ENCODE results near the gene MXRA7.

MXRA7 gene

DNA sequence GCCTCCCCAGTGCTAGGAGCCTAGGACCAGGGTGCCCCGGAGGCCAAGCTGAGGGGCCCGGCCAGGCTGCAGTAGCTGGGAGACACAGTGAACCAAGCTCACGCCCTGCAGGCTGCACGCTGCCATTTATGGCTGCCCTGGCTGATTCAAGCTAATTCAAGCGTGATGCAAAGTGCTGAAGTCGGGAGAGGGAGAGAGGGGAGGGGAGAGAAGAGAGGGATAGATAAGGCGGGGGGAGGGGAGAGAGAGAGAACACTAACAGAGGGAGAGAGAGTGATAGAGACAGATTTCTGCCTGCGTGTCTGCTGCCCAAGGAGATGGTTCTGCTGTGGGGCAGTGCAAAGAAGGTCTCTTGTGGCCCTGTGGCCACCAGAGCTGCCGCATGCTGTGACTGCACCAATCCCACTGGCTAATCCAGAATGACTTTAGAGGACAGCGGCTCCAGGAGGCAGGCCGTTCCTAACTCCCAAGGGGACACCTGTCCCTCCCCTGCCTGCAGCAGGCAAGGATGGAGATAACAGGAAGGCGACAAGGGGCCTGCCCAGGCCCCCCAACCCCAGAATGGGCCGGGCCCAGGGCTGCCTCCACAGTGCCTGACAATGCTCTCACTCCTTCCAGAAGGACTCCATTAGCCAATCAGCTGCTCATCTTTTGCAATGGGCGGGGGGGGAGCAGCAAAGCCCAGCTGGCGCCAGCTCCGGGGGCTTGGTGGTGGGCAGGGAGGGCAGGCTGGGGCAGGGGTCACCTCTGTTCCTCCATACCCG lies 12.9 kb downstream of the MXRA7 start:
- in situ Hi-C loops (cut with MboI; ENCODE audit: low sequenced_read_pairs), result no loop called here

DNA sequence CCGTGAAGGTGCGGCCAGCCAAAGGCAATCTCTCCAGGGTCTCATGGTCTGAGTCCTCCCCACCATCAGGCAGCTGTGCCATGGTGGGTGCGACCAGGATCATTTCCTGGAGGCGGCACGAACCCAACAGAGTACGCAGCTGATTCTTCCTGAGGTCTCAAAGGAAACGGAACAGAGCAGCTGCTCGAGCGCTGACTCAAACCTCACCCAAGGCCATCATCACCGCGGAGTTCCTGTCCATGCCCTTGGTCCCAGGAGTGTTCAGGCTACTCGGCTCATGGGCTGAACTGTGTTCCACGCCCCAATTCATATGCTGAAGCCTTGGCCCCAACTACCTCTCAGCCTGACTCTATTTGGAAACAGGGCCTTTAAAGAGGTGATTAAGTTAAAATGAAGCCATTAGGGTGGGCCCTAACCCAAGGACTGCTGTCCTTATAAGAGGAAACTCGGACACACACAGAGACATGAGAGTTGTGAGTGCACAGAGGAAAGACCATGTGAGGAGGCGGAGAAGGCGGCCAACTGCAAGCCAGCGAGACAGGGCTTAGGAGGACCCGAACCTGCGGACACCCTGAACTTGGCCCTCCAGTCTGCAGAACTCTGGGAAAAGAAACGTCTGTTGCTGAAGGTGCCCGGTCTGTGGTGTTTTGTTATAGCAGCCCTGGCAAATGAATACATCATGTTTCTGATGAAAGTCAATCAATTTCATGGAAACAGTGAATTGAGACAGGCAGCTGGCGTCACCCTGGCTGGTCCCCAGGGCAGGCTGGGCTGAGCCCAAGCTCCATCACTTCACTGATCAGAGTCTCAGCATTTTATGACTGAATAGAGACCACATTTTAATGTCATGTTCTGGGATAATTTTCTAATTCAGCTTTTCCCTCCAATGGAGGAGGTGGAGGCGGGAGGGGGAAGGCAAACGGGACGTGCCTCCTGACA lies 13.7 kb downstream of the MXRA7 start:
- in situ Hi-C loops (cut with MboI; ENCODE audit: low sequenced_read_pairs), result no loop called here

DNA sequence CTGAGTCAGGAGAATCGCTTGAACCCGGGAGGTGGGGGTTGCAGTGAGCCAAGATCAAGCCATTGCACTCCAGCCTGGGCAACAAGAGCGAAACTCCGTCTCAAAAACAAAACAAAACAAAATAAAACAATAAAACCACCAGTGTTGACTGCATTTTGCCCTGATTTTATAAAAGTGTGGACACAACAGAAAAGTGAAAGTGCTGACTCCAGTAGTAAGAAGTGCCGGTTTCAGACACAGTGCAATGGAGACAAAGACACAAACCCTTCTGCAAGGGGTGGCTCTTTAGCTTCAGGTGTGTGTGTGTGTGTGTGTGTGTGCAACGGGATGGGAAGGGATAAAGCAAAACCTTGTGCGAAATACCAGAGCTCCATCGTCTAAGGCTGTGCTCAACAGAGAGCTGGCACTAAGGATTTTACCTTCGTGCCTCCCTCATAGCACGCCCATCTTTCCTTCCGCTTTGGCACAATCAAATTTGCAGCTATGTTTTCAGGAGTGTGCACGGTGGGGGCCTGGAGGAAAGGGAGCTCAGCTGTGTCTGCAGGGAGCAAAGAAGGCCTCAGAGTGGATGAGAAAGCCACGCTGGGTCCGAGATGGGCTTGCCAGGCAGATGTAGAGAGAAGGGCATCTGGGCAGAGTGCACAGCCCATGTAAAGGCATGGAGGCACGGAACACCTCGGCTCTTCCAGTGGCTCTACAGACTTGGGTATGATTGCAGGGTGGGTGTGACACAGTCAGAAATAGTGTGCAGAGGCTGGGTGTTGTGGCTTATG lies 15.5 kb downstream of the MXRA7 start:
- in situ Hi-C loops (cut with MboI; ENCODE audit: low sequenced_read_pairs), result no loop called here

DNA sequence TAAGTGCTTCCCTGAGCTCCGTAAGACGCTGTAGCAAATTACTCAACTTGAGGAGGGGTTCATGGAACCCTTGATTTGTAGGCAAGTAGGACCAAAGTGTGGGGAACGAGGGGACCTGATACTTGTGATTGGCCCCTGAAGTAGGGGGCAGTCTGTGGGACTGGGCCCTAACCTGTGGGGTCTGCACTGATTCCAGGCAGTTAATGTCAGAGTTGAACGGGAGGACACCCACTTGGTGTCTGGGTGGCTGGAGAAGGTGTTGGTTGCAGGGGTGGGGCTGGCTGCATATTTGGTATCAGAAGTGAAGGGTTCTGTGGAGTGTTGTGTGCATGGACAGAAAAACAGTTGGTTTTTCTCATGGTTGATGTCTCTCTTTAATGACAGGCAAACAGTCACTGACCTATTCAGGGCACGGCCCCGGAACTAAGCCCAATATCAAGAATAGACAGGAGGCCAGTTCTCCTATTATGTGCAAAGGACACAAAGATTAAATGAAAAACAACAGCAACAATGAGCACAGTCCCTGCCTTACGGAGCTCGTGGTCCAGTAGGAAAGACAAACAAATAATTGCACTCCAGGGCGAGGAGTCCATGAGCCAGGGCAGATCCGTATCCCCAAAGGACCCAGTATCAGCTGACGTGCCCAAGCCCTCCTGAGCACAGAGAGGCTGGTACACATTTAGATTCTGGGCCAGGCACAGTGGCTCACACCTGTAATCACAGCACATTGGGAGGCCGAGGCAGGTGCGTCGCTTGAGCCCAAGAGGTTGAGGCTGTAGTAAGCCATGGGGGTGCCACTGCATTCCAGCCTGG lies 19.2 kb downstream of the MXRA7 start:
- in situ Hi-C loops (cut with MboI; ENCODE audit: low sequenced_read_pairs), result no loop called here

DNA sequence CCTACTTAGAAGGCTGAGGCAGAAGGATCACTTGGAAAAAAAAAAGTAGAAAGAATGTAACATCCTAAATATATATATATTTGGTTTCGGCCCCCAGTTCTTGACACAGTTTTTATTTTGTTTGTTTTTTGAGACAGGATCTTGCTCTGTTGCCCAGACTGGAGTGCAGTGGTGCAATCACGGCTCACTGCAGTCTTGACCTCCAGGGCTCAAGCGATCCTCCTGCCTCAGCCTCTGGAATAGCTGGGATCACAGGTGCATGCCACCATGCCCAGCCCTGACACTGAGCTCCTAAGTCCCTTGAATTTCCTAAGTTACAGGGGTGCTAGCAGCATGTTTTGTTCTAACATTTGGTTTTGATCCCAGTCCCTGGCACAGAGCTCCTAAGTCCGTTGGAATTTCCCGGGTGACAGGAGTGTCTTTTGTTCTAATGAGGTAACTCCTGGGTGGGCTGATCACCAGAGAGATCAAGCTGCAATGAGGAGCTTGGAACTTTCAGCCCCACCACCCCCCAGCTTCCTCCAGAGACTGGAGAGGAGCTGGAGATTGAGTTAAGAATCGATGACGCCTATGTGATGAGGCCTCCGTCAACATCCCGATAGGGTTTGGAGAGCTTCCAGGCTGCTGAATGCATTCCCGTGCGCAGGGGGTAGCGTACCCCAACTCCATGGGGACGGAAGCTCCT lies 20.0 kb downstream of the MXRA7 start:
- in situ Hi-C loops (cut with MboI; ENCODE audit: low sequenced_read_pairs), result no loop called here

DNA sequence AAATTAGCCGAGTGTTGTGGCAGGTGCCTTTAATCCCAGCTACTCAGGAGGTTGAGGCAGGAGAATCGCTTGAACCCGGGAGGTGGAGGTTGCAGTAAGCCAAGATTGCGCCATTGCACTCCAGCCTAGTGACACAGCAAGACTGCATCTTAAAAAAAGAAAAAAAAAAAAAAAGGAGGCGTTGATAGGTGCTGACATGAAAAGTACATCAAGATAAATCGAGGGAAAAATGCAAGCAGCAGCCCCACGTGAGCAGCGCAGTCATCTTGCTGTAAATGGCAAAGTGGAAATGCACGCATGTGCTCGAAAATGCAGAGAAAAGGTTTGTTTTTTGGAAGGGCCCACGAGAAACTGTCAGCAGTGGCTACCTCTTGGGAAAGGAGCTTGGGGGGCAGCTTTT lies 20.9 kb downstream of the MXRA7 start:
- in situ Hi-C loops (cut with MboI; ENCODE audit: low sequenced_read_pairs), result no loop called here

DNA sequence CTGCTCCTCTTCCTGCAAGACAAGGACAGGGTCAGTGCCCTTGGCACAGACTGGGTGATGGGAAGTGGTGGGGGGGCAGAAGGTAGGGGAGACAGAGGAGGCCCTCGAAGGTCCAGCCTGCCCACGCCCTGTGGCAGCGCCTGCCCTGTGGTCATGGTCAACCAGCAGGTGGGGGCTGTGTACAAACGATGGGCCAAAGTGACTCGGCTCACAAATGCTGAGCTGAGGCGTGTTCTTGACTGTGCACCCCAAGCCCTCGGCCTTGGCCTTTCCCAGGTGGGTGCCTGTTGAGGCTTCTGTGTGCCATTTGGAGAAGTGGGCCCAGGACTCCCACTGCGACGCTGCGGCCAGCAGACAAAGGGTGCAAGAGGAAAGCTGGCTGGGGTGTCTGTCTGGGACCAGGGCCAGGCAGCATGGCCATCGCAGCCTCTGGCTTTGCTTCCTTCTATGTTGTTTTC lies 22.6 kb downstream of the MXRA7 start:
- in situ Hi-C loops (cut with MboI; ENCODE audit: low sequenced_read_pairs), result no loop called here

DNA sequence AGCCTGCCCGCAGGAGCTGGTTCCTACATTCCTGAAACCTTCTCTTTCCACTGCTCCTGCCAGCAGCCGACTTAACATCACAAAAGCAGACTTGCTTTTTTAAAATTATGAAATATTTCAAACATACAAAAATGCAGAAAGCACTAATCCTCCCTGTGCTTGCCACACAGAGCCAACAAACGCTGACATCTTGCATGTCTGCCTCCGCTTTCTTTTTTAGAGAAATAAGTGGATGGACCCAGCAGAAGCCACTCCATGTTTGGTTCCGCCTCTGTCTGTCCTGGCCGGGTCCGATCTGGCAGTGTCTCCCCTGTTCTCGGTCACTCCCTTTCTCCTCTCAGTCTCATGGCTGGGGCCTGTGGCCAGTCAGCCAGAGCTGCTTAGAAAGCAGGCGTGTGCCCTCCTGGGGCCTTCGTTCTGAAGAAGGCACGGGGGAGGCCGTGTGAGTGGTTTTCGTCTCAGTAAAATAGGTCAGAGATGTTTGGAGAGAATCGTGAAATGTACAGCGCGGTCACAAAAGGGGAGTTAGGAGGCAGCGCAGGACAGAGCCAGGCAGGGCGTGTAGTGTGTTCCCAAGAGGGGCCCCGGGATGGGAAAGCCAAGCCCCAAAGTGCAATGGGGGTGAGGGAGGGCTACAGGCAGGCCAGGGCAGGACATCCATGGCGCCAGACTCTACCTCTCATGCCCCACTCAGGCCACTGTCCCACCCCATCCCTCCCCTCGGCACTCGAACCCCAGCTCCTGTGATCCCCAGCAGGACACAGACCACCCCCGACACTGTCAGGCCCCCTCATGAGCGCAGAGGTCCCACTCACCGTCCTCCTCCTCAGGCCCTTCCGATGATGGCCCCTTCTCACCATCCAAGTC lies 23.2 kb downstream of the MXRA7 start:
- in situ Hi-C loops (cut with MboI; ENCODE audit: low sequenced_read_pairs), result no loop called here

DNA sequence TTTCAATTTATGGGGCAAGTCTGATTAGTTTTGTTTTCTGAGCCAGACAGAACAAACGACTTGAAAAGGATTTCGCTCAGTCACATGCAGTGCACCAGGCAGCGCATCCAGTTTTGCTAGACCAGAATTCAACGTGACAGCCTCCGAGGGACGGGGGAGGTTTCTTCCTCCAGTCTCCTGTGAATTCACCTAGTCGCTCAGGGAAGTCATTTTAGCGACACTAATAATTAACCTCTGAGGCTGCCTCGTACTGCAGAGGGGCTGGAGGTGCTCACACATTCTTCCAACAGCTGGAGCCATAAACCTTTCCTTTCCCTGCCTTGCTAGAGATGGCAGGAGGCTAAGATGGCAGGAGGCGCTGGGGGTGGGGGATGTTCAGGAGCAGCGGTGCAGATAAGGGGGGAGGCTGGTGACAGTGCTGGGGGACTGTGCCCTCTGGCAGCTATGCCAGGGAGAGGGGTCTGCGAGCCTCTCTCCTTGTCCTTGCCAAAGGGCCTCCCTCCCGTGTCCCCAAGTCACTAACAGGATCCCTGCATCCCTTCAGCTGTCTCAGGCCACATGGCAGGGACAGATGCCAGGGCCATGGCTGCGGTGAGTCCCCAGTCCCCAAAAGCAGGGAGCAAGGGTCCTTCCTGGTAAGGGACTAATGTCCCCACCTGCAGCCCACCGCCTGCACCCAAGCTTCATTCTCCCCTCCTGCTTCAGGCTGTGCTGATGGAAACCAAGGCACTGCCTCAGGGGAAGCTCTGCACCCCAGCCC lies 24.0 kb downstream of the MXRA7 start:
- in situ Hi-C loops (cut with MboI; ENCODE audit: low sequenced_read_pairs), result no loop called here

DNA sequence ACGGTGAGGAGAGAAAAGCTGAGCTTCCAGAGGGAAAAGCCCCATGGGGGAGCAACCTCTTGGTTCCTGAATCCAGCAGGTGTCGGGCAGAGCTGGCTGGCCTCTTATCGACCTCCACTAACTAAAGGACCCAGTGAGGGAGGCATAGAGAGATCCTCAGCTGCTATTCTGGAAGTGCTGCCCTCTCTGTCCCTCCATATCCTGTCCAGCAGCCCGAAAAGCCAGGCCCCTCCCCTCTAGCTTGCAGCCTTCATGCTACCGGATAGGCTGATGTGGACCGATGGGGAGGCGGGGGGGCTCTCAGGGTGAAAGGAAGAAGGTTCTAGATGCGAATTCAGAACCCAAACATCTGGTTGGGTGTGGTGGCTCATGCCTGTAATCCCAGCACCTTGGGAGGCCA lies 24.9 kb downstream of the MXRA7 start:
- in situ Hi-C loops (cut with MboI; ENCODE audit: low sequenced_read_pairs), result no loop called here

DNA sequence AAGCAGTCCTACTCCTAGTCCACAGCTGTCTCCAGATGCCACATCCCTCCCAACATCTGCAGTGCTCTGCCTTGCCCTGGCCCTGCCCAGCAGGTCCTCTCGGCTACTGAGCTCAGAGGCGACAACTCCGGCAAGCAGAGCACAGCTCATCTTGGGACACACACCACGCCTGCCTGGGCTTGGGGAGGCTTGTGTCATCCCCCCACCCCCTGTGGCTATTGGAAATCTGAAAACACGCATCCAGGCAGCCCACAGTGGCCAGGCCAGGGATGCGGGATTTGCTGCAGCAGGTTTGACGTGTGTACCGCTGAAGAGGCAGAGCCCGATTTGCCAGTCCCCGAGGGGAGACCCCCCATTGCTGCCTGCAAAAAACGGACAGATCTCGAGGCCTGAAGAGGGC lies 25.4 kb downstream of the MXRA7 start:
- in situ Hi-C loops (cut with MboI; ENCODE audit: low sequenced_read_pairs), result no loop called here

DNA sequence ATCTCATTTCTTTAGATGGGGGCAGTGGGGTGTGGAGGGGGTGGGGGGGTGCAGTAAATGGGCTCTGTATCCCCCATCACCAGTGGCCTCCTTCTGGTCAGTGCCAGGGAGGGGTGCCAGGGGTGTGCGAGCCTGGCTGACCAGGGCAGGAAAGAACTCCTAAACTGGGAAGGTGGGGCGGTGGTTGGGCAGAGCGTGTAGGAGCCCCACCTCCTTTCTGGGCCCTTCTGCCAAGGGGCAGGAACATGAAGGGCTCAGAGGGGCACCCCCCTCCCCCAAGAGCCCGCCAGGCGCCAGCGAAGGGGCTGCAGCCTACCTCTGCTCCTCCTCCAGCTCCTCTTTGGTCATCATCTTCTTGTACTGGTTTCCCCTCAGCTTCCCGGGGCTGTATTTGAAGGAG lies 26.0 kb downstream of the MXRA7 start:
- in situ Hi-C loops (cut with MboI; ENCODE audit: low sequenced_read_pairs), result no loop called here

DNA sequence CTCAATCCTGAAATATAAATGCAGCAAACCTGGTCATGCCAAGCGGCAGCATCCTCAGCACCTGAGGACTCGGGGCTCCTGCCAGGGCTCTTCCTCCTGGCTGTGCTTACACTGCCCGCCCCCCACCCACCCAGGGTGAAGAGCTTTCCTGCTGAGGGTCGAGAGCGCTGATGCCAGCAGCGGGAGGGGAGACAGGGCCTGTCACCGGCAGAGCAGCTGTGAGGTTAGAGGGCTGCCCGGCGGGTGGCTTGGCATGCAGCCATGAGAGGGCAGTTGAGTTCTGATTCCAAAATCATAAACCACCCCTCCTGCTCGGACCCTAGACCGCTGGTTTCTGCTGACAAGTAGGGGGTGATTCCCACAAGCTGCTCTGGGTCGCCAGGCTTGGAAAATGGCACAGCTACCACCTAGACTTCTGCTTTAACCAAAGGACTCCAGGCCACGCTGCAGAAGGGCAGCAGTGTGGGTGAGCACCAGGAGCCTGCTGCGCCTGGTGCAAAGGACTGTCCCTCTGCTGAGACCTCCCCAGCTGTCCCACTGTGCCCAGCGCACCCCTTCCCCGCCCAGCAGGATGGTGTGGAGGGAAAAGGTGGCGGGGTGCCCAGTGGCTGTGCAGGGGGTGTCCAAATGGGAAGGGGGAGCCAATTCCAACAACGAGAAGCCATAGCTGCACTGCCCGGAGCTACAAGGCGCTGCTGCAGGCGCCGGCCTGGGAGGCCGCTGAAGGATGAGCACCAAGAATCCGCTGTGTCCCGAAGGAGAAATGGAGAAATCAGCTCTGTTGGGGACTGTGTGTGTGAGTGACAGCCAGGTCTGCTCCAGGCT lies 26.6 kb downstream of the MXRA7 start:
- in situ Hi-C loops (cut with MboI; ENCODE audit: low sequenced_read_pairs), result no loop called here

DNA sequence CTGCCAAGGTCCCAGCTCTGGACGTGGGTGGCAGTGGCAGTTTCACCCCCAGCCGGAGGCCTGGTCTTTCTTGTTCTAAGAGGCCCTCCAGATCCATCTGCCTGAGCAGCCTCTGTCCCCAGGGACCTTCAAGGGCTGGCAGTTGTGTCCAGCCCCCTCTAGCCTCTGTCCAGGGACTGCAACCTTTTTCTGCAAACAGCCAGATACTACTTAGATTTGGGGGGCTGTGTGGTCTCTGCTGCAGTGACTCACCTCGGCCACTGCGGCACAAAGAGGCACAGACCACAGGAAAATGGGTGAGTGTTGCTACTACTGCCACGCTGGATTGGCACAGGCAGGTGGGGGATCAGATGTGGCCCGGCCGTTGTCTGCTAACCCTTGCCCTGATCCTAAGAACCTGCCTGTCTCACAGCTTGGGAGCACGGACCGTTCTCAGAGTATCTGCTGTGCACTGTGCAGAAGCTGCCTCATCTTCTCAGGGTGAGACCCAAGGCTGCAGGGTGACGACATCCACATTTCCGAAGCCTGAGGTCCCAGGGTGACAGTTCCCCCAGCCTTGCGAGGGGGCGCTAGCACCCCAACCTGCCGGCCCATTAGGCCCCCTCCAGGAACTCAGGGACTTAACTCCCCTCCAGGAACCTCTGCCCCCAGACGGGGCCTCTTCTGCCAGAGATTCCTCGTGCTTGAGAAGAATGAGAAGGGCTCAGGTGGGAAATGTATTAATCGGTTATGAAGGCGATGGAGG lies 27.6 kb downstream of the MXRA7 start:
- in situ Hi-C loops (cut with MboI; ENCODE audit: low sequenced_read_pairs), result no loop called here

DNA sequence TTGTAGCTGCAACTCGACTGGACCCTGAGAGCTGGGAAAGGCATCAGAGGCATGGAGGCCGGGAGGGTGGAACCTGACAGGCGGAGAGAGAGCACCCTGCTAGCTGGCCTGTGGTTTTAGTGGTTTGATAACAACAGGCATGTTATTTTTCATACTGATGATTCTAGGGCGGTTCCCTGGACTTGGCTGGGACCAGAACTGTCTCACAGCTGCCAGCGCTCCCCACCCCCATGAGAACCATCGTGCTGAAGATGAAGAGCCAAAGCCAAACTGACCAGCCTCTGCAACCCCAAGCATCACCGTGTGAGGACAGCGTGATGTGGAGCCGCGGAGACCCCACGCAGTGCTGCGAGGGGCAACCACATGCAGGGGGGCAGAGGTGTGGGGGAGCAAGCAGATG lies 28.5 kb downstream of the MXRA7 start:
- in situ Hi-C loops (cut with MboI; ENCODE audit: low sequenced_read_pairs), result no loop called here

DNA sequence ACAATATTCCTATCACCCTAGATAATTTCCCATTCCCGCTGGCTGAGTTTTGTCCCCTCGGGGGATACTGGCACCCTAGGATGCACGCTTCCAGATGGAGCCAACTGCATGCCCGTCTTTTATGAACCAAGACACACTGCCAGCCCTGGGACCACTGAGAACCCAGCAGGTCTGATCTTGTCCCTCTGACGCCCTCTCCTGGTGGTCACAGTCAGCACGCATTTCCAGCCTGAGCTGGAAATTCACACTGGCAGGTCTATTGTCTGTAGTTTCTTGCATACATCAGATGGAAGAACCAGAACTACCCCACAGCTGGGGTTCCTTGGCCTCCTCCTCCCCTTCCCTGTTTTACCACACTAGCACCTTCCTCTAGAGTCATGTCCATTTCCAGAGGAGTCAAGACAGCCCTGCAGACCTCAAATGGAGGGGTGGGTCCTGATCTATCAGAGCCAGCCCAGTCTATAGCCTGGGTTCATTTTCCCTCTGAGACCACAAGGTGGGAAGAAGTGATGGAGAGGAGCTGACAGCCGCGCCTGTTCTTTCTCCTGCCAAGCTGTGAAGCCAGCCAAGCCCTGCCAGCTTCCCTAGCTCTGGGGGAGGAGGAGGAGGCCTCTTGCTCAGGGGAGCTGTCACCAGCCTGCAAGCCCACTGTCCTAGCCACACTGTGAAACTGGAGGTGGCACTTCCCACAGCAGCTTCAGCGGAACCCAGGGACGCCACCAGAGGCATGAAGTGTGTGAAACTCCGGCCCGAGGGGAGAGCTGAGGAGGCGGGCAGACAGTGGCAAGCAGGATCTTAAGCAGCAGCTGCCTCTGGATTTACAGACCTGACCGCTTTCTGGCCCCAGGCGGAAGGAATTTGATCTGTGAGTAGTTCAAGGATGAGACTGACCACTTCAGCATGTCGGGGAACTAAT lies 29.3 kb downstream of the MXRA7 start:
- in situ Hi-C loops (cut with MboI; ENCODE audit: low sequenced_read_pairs), result no loop called here

All from HL-60/S4 (cell line).